Dedifferentiated amniotic fluid mesenchymal stem cell (primary cell): ENCODE data around the gene IQSEC3.

Experiments
- DNase-seq: peaks from one replicate; pipeline ENCODE4 v3.0.0-alpha.2; 2016; ENCODE audit errors: extremely low spot score

Gene IQSEC3

DNA sequence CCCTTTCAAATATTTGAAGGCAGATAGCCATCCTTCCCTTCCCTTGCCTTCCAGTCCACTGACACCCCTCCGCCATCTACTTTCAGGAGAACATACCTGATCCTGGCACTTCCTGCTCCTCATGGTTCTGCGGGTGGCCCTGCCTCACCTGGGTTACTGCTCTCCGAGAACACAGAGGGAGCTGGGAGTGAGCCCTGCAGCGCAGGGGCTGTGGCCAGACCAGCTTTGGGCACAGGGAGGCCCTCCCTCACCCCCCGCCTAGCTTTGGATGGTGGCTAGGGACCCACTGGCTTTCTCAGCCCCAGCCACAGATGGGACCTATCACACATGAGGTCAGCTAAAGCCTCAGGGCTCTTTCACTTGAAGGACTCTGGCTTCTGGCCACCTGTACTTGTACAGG lies 12.4 kb downstream of the IQSEC3 start:
- no peak for DNase-seq

DNA sequence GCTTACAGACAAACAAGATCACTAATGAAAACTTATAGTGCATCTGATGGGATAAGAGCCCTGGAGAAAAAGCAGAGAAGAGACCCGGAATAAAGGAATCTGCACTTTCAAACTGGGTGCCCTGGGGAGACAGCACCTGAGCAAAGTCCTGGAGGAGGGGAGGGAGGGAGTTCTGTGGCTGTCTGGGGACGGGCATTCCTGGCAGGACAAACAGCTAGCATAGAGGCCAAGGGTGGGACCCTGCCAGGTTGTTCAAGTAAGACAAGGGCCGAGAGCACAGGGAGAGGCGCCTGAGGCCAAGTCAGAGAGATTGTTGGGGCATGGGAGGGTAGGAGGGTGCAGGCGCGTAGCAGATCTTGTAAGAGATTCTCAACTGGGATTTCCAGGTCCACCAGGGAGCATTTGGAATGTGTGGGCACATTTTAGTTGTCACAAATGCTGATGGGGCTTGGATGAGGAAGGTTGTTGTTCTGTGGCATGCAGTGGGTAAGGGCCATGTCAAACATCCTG lies 14.2 kb downstream of the IQSEC3 start:
- DNase-seq = no peak

DNA sequence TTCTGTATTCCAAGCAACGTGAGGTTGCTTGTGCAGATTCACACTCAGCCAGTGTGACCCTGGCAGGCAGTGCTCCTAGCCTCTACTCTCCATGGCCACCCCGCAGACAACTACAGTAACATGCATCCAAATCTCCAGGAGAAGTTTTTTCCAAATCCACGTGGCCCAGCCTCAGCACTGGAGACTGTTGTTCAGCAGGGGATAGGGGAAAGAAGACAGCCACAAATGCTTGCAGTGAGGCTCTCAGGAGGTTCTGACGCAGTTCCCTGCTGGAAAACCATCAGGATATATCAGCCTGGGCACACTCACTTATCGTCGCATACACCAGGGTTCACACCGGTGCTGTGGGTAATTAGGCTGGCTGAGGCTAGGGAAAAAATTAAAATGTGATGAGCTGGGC lies 16.2 kb downstream of the IQSEC3 start:
- no peak for DNase-seq

DNA sequence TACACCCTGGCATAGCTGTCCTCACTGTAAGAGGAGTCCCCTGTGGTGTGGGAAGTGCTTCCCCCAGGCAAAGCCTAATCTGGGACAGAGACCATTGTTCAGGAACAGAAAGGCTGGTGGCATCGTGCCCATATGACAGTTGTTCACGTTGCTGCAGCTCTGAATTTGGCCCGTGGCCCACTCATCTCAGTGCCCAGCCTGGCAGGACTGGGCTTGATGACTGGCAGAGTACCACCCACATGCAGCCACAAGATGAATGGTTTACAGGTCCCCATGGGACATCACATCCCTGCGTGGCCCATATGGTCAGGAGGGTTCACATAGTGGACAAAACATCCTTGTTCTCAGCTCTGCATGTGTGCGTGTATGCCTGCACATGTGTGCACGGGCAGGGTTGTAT lies 17.5 kb downstream of the IQSEC3 start:
- no peak for DNase-seq

DNA sequence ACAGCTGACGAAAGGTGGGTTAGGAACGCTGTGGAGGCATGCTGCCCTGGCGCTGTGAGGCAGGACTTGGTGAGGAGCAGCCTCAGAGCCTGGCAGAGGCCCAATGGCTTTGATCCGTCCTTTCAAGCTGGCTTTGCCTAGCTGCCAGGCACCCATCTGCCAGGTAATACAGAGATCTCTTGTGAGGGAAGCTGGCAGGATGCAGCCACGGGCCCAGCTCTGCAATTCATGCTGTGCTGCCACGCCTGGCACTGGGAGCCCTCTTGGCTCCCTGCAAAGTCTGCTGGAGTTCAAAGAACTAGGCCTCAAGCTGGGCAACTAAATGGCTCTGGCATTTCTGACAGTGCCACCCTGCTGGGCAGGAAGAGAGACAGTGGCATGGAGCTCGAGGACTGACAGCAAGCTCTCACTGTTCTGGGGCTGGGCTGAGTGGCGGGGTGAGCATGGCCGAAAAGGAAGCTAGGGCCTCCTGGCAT lies 18.7 kb downstream of the IQSEC3 start:
- no peak for DNase-seq

DNA sequence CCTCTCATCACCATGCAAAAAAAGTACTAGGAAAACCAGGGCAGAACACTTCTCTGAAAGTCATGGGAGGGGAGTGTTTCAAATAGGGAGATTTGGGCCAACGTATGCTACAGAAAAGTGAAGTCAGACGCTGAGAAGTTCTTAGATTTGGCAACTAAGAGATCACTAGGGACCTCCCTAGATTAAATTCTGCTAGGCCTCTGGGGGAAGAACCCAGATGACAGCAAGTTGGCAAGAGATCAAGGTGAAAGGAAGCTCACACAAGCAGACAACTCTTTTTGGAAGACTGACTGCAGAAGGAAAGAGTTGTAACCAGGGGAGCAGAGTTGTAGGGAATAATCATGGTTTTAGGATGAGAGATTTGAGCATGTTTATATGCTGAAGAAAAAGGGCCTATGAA lies 20.7 kb downstream of the IQSEC3 start:
- DNase-seq = no peak

DNA sequence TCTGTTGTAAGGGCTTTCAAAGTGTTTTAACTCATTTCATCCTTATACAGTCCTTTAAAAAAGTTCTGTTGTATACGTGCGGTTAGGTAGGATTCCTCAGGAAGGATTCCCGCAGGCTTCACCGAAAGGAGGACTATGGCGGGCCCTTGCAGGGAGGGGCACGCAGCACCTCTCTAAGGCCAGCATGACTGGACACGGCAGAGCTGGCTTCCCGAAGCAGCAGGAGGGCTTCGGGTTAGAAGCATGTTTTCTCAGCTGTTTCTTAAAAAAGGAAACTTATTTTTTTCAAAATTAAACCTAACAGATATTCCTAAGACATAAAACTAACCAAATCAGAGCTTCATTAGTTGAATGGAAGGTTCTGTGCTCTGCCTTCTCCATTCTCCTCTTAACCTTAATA lies 21.3 kb downstream of the IQSEC3 start:
- no peak for DNase-seq

DNA sequence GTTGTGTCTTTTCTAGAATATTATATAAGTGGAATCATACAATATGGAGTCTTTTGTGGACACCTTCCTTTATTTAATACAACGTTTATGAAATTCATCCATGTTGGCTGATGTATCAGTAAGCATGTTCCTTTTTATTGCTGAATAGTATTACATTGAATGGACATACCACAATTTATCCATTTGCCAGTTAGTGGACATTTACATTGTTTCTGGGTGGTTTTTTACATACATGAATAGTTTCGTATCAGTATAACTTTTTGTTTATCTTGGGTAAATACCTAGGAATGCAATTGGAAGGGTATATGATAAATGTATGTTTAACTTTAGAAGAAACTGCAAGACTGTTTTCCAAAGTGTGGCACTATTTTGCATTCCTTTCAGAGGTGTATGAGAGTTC lies 23.1 kb downstream of the IQSEC3 start:
- no peak for DNase-seq

DNA sequence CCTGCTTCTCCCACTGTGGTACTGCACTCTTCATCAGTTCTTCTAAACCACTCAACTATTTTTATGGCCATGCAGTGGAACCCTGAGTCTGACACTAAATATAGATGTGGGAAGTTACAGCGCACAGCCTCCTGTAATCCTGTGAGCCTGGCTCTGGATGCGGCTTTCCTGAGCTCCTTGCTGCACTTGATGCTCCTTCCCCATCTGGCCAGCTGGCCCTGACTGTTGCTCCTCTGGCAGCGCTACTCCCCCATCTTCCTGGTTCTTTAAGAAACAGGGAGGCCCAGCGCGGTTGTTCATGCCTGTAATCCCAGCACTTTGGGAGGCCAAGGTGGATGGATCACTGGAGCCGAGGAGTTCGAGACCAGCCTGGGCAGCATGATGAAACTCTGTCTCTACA lies 24.6 kb downstream of the IQSEC3 start:
- DNase-seq = no peak

DNA sequence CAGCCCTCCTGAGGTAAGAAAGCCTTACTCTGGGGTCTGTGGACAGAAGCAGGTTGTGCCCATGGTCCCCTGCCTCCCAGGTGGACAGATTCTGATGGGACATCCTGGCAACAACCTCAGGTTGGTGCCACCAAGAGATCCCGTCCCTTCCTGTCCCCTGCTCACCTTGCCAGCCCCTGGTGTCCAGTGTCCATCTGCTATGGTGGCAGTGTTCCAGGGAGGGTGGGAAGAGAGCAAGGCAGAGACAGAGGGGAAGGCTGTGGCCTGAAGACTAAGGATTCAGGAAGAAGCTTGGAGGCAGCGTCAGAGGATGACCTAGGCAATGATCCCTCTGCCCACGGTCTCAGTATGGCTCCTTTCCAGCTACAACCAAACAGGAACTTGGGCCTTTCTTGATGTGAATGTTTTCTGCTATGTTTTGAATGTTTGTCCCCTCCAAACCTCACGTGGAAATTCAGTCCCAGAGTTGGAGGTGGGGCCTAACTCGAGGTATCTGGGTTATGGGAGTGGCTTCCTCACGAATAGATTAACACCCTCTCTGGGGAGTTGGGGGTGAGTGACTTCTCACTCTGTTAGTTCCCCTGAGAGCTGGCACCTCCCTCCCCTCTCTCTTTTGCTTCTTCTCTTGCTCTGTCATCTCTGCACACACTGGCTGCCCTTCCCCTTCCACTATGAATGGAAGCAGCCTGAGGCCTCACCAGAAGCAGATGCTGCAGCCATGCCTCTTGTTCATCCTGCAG lies 26.9 kb downstream of the IQSEC3 start:
- no peak for DNase-seq

DNA sequence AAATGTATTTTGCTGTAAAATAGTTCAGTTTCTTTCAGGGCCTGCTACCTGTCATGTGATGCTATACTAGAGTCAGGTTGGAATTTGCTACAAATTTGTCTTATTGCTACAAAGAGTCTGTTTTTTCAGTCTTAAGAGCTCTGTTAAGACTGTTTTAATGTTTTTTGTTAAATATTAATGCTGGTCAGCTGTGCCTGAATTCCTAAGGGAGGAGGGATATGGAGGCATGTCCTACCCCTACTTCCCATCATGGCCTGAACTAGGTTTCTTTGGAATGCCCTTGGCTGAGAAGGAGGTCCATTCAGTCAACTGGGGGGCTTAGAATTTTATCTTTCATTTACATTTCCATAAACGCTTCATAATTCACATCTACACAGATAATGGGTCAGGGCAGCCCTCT lies 30.0 kb downstream of the IQSEC3 start:
- no peak for DNase-seq

DNA sequence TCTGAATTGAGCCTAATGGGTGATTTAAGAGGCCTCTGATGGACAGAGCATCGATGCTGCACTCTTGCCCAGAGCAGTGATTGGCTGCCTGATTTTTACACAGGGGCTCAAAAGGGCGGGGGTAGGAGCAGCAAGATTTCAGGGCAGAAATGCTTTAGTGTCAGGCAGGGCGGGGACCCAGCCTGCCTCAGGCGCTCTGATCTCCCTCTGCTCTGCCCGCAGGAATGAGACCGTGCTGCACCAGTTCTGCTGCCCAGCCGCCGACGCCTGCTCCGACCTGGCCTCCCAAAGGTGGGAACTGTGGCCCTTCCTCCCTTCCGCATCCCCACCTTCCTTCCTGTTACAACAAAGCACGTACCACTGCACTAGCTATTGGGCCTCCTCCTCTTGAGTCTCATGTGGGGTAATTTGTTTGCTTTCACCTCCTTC lies 32.4 kb downstream of the IQSEC3 start:
- no peak for DNase-seq

DNA sequence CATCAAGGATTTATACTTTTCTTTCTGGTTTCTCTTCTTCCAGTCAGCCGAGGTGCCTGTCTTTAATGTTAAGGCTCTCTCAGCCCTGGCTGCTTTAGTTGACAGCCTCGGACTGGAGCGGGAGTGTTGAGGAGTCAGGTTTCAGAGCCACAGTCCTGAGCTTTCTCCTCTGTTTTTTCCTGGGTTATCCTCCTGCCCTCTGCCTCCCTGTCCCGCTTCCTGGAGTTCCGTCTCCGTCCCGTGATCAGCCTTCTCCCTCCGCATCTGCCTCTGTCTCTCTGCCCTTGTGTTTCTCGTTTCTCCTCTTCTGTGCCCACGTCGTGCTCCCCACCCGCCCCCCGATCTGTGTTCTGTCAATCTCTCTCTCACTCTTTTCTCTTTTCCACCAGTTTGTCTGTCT lies 33.0 kb downstream of the IQSEC3 start:
- DNase-seq = peak; percentile 22

DNA sequence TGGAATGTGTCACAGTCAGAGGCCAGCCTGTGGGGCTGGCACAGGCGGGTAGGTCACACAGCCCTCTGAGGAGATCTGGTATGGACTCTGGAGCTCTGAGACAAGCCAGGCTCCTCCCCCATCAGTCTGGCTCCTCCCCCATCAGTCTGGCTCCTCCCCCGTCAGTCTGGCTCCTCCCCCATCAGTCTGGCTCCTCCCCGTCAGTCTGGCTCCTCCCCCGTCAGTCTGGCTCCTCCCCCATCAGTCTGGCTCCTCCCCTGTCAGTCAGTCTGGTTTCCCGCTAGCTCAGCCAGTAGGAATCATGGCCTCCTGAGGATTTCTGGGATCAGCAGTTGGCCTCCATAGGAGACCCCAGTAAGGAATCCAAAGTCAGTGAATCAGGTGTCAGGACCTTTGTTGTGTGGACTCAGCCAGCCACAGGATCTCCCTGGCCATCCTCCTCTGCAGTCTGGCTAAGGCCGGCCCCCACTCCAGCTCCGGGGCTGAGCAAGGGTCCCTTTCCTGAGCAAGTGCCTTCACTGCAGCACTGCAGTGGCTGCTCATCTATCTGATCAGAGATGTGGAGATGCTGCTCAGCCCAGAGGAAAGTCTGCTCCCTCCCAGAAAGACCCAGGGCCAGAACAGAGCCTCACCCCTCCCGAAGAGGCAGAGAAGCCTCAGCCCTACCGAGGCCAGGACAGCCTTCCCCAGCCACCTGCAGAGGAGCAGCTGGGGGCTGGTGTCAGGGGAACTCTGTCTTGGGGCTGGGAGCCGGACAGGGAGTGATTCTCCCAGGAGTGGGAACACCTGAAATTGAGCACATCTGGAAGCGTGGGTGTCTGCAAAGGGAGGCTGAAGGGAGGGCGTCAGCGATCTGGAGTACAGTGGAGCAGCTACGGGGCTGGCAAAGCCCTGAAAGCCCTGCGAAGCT lies 35.7 kb downstream of the IQSEC3 start:
- DNase-seq = no peak

DNA sequence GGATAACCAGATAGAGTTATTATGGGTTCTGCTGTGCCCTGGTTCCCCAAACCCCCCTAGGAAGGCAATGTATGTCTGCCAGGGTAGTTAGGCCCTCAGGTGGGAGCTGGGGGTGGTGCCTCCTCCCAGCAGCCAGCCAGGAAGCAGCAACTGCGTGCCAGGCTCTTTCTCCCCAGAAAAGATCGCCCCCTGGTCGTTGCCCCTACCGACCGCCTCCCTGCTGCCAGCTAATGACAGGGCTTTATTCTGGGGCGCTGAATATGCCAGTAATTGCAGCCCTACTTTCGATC lies 36.3 kb downstream of the IQSEC3 start:
- no peak for DNase-seq

DNA sequence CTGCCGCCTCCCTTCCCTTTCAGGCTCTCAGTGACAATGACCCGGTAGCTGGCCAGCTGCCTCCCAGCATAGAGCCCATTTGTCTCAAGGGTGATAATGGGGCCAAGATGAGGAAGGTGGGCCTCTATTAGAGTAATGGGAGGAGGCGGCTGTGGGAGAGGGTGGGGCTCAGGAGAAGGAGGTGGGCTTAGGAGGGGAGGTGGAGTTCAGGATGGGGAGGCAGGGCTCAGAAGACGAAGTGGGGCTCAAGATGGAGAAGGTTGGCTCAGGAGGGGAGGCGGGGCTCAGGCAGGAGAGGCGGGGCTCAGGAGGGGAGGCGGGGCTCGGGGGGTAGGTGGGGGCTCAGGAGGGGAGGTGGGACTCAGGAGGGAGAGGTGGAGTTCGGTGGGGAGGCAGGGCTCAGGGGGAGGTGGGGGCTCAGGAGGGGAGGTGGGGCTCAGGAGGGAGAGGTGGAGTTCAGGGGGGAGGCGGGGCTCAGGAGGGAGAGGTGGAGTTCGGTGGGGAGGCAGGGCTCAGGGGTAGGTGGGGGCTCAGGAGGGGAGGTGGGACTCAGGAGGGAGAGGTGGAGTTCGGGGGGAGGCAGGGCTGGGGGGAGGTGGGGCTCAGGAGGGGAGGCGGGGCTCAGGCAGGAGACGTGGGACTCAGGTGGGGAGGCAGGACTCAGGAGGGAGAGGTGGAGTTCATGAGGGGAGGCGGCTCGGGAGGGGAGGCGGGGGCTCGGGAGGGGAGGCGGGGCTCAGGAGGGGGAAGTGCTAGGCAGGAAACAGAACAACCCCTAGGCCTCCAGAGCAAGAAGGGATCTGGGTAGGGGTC lies 36.8 kb downstream of the IQSEC3 start:
- no peak for DNase-seq

DNA sequence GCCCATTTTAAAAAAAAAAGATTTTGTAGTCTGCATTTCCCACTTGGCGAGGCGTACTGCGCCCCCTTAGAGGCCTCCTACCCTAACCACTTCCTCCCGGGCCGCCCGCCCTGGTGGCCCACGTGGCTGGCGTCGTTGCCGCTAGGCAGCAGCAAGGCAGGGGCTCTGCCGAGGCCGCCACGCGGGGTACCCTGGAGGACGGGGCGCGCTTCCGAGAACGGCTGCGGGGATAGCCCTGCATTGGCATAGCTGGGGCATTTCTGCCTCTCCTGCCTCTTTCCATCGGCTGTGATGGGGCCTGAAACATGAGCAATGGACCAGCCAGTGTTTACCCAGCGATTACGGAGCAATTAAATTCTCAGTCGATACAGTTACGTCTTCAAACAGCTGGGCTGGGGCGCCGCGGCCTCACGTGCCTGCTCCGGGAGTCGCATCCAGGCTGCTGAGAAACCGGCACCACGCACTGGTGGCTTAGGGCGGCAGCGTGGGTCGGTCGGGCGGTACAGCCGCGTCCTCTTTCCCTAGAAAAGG lies 38.0 kb downstream of the IQSEC3 start:
- no peak for DNase-seq

DNA sequence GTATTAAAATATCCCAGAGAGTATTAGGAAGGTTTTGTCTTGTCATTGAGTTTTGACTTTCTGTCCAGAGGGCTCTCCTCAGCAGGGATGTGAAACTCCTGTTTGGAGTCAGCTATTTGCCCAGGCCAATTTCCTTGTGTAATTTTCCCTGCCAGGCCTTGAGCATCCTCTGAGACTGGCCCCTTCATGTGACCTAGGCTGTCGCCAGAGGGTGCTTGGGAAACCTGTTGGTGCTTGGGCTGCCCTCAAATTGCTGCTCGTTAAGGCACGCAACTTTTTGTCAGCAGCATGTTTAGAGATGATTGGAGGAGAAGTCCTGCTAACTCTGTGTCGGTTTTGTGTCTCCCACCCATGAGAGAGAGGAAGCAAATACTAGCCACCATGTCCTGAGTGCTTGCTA lies 39.1 kb downstream of the IQSEC3 start:
- DNase-seq = no peak

DNA sequence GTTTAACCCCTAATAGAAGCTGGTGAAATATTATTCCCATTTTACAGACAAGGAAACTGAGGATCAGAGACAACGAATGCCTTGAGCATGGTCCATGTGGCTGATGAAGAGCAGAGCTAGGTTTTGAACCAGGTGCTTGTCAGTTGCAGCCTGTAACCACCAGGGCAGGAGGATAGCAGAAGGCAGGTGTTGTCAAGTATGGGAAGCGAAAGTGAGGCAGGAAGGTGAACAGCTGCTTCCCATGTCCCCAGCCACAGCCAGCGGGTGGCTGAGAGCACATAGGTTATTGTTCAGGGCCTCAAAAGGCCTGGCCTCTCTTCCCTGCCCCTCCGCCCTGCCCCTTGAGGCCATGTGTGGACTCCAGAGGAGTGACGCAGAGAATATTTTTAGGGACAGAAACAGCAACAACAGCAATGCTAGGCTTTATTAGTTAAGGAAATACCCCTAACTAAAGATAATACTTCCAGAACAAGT lies 39.6 kb downstream of the IQSEC3 start:
- DNase-seq = no peak

DNA sequence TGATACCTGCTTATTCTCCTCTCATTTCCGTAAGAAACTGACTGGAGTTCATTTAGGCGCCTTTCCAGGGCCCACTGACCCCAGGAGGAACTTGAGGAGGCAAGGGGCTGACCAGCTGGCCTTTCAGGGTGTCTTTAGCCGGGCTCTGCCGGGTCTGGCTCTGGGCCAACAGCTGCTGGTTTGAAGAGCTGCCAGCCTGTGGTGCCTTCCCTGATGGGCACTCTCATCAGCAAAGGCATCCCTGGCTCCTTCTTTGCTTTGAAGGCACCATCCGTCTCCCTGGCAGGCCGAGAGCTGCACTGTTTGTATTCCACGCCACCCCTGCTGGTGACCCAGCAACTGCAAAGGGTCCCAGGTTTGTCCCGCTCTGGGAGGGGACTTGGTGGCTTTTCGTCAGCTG lies 42.0 kb downstream of the IQSEC3 start:
- DNase-seq = no peak

DNA sequence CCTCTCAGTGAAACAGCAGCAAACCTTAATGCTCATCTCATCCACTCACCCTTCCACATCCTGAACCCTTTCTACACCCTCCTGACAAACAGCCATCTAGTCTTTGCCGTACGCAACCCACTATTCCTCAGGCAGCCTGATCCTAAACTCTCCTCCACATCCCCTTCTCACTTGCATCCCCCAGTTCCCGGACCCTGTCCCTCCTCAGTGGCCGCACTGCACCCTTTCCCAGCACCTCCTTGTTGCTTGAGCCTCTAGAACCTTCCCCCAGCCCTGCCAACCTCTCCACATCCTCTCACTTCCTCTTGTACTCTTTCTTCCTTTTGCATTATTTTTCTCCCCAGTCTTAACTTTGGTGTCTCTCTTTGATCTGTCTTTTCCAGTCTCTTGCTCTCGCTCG lies 42.9 kb downstream of the IQSEC3 start:
- no peak for DNase-seq

DNA sequence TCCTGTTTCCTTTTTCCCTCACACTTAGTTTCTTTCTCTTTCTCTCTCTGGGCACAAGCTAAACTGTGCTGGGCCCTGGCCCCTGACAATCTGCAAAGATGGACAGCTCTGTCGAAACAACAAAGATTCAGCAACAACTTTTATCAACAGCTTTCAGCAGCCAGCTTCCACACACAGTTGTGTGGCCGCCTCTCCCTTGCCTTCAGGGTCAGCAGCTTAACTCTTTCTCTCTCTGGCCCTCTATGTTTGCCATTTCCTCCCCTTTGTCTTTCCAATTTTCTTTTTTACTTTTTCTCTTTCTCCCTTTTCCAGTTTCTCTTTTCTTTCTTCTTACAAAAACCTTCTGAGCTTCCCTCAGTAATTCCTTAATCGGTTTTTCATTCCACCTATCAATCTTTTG lies 43.3 kb downstream of the IQSEC3 start:
- no peak for DNase-seq
